ENCODE data around the gene LRRC7.

The LRRC7 gene

DNA sequence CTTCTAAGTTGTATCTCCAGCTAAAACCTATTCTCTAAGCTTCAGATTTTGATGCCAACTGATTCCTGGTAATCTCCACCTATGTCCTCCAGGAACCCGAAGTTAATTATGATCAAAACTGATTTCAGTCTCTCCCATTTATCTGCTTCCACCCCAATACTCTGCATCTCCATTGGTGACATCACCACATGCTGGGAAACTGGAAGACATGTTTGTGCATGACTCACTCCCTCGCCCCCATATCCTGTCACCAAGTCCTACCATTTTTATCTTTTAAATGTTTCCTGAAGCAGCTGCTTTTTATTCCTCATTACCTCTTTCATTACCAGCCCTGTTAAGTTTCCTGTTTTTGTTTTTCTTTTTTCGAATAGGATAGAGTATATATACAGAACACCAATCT is 409.2 kb downstream of the LRRC7 start:
- no peak for DNase-seq (ENCODE audit: low spot score)

DNA sequence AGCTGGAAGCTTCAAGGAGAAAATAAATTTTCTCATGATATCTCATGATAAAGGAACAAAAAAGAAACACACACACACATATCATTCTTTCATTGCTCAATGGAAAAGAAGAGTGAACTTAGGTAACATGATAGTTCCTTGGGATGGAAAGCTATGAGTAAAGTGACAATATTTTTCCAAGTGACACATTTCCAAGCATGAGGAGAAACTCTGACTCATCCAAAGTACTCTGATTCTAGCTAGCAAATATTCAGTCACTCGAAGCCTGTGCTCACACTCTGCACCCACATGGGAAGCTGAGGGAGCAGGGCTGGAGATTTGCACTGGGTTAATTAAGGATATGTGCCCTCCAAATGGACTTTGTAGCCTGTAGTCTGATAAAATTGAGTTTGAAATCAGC is 415.3 kb downstream of the LRRC7 start:
- DNase-seq (ENCODE audit: low spot score): no peak

DNA sequence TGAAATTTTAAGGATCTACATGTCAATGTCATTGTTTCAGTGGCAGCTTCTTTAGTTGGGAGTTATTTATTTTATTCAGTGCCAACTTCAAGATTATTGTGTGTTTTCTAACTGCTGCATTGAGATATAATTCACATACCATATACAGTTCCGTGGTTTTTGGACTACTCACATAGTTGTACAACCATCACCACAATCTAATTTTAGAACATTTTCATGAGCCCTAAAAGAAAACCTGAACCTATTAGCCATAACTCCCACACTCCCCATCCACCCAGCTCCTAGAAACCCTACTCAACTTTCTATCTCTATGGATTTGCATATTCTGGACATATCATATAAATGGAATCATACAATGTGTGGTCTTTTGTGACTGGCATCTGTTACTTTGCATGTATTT is 417.7 kb downstream of the LRRC7 start:
- DNase-seq (ENCODE audit: low spot score): no peak

DNA sequence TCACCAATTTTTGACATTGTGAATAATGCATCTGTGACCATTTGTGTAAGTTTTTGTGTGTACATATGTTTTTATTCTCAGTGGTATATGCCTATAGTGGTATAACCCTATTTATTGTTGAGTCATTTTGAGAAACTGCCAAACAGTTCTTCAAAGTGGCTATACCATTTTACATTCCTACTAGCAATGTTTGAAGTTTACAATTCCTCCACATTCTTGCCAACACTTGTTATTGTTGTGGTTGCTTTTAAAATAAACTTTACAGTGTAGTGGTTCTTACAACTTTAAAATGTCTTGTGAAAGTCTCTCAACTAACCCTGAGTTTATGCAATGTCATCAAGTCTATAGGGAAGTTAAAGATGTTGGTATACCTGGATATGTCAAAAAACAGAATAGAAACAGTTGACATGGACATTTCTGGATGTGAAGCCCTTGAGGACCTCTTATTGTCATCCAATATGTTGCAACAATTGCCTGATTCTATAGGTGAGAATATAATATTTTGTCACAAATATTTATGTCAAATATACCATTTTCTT is 418.2 kb downstream of the LRRC7 start:
- DNase-seq (ENCODE audit: low spot score): no peak

DNA sequence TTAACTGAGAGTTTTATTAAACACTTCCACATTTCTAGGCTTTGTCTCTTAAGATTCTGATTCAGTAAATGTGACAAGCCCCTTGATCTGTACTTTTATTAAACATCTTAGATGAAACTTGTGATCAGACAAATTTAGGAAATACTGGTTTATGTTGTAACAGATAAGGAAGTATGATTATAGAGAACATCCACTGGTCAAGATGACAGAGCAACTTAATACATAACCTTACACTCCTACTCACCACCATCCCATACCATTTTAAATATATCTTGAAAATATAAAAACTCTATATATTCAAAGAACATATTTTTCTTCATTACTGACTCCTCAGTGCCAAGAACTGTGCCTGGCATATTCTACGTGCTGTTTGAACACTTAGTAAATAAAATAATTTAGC is 420.2 kb downstream of the LRRC7 start:
- DNase-seq (ENCODE audit: low spot score): no peak

DNA sequence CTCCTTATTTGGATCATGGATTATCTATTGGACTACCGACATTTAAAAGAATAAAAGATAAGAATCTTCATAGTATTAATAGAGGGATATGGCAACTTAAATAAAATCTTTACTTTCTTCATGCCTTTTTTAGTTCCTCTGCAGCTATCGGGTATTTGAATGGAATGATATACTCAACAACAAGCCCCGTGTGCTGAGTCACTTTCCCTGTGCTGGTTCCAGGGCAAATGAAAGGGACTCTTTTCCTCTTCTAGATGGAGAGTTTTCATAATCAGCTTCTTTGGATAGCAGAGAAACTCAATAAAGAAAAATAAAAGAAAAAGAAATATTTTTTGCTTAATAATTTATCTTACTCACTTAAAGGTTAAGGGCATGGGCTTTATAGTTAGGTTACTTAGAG is 423.9 kb downstream of the LRRC7 start:
- no peak for DNase-seq (ENCODE audit: low spot score)

DNA sequence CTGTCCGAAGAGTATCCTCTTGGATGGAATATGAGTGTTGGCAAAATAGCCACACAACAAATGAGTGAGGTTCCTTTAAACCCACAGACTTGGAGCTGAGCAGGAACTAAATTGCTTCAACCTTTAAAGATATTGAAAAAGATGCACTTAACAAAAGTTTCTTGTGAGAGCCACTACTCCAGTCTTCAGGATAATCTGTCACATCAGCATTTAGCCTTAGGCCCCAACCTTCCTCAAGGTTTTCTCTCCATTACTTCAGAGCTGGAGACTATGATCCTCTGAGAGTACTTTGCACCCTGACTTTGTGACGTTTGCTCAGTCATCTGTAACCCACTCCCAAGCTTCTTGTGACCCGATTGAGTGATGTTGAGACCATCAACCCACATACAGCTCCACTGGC is 424.9 kb downstream of the LRRC7 start:
- no peak for DNase-seq (ENCODE audit: low spot score)

DNA sequence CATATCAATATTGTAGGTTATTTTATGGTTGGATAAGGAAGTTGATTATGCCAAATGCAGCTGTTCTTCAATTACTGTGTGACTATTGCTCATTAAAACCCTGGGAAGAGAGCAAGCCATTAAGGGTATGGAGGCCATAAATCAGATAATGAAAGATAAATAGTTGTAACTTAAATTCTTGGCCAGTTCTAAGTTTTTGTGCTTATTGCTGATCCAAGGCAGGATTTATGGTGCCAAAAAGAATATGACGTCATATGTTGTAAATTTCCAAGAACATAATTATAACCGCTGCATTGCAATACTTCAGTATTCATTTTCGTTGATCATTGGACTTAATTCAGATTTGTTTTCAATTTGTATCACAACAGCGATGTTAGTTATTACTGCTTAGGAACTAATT is 426.1 kb downstream of the LRRC7 start:
- DNase-seq (ENCODE audit: low spot score): no peak

DNA sequence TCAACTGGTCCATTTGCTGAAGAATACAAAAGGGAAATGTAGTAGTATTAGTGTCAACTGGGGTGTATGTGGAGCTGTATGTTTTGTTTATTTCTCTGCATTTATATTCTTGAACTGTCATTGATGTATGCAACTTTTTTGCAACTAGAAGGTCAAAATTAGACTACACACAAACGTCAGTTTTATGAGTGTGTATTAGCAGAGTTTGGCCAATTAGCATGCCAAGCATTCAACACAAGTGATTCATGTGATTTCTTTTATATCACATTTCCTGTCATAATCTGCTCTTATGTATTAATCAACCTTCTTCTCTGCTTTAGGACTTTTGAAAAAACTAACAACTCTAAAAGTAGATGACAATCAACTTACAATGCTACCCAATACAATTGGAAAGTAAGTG is 426.5 kb downstream of the LRRC7 start:
- no peak for DNase-seq (ENCODE audit: low spot score)

DNA sequence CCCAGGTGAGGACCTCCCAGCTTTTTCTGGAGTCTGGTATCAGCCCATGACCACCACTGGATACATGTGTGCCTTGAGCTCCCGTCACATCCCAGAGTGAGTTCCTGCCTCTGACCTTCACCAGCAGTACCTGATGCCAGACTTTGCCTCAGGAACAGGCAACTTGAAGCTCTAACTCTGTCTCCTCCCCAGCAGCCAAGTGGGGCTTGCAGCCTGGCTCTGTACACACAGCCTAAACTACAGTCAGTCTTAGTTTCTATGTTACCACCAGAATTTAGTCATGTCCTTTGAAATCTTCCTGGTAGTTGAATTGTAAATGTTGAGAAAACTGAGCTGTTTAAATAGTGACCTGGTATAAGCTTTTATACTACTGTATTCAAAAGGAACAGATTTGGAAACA is 431.1 kb downstream of the LRRC7 start:
- no peak for DNase-seq (ENCODE audit: low spot score)

DNA sequence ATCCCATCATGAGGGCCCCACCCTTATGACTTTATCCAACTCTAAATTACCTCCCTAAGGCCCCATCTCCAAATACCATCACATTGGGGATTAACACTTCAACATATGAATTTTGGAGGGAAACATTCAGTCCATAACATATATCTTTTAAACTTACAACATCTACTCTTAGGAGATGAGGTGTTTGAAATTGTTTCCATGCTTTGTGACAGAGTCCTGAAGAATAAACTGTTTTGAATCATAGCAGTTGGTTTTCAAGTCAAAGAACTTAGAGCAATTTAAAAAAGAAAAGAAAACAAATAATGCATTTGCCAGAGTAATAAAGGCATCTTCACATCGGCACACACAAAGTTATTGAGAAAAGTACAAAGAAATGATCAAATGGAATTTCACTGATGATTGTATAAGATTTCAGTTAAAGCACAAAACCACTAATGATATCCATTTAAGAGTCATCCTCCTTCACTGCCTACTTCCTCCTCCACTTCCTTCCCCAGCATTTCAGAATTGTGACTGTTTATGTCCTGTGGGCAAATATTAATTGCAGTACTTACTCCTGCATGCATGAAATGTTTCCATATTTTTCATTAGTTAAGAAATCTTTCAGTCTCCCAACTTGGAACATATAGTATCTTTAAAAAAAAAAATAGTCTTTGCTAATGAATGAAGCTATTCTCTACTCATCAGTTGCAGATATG is 435.6 kb downstream of the LRRC7 start:
- DNase-seq (ENCODE audit: low spot score): no peak

DNA sequence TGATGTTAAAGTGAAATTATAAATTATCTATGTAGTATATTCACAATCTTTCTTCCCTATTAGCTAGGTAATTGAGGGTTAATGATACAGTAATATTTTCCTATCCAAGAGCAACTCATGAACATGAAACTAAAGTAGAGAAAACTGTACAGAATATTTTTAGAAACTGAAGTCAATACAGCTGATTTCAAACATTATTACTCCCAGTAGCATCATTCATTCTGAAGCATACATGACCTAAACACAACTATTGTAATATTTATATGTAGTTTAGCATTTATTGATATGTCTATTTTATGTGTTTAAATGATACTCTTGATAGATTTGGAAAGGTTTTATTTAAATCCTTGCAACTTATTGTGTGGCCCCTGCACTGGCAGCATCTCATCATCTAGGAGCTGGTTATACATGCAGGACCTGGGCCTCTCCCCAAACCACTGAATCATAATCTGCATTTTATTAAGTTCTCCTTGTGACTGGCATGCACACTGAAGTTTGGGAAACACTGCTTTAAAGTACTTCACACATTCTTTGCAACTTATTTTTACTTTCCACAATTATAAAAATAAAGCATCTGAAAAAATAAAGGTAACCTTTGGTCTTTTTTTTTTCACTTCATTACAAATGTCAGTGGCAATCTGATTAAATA is 437.8 kb downstream of the LRRC7 start:
- DNase-seq (ENCODE audit: low spot score): no peak

DNA sequence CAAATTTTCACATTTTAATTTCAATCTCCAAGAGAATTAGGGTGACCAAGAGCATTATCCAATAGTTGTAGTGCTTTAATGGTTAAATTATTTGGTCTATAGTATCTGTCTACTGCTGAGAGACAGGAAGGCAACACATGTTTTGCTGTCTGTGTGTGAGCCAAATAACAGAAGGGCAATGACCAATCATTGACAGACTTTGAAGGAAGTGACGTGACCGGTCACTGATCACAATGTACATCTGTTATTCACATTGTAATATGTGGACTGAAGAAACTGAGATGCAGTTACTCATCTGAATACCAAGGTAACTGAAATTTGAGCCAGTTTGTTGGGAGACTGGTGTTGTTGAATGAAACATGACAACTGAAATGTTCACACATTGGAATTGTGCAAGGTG is 440.9 kb downstream of the LRRC7 start:
- no peak for DNase-seq (ENCODE audit: low spot score)

DNA sequence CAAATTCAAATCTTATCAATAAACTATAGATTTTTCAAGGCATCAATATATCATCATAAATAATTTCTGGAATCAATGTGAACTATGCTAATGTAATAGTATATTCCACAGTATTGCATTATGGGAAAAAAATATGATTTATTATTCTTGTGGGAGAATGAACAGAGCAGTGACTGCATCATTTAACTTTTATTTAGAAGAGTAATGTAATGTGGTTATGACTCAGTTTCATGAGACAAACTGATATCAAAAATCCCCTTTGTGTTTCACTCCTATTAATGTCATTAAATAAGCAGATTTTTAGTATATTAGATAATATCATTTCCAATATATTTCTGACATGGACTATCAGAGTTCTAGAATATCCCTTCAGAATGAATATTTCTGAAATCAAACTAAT is 450.0 kb downstream of the LRRC7 start:
- no peak for DNase-seq (ENCODE audit: low spot score)

DNA sequence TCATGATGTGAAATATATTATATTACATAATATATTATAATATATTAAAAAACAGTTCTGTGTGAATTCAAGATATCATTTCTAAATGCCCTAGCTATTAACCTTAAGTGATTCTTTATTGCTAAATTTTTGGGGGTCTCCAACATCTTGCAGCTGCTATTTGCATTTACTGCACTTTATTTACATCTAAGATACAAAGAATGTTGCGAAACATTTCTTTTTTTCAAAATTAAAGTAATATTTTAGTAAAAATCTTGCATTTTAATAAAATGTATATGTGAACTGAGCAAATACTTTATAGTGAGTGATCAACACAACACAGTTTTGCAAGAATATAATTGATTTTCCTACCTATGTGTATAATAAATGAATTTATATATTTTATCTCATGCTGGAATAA is 456.6 kb downstream of the LRRC7 start:
- DNase-seq (ENCODE audit: low spot score): no peak

DNA sequence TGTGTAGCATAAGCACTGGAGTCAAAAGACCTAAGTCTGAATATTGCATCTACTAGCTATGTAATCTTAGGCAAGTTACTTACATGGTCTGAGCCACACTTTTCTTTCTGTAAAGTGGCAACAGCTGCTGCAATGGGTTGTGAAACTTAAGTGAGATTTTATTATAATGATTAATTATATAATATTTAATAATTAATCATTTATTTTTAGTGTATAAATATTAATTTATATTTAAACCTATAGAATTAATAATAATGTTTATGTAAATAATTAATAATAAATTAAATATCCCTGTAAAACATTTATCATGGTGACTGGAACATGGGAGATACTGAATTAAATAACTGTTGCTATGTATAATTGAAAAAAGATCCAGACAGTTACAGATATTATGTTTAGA is 457.3 kb downstream of the LRRC7 start:
- DNase-seq (ENCODE audit: low spot score): no peak

DNA sequence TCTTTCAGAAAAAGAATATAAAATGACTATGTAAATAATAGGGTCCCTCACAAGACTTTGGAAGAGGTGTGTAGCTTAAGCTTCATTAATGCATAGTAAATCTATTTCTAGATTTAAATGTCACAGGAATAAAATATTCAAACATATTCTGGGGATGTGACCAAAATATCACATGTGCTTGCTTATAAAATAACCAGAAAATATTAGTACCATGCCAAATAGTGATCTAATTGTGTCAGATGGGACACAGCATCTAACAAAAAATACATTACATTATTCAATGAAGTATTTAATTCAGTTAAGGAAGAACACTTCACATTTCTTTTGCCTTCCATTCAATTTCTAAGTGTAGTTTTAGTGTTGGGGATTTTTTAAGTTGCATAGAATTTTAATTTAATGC is 458.1 kb downstream of the LRRC7 start:
- no peak for DNase-seq (ENCODE audit: low spot score)

DNA sequence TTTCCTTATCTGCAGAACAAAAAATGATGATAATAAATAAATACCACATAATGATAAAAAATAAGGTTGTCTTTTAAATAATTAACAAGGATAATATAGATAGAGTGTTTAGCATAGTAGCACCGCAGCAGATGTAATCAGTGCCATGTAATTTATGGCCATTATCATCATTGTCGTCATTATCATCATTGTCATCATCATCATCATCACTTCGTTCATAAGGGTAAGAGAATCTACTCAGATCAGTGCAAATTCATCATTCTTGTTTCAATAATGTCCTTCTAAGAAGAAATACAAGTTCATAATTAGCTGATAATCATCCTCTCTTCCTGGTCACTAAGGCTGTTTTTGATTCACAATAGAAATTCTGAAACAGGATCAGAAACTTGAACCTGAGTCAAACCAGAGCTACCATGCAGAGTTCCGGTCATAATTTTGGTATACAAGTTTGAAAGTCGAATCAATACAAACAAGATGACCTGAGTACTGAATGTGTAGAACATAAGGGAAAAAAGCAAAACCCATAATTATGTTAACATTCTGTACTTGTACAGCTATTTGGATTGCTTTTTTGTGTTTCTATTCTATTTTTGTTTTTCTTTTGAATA is 465.6 kb downstream of the LRRC7 start:
- DNase-seq (ENCODE audit: low spot score): no peak

DNA sequence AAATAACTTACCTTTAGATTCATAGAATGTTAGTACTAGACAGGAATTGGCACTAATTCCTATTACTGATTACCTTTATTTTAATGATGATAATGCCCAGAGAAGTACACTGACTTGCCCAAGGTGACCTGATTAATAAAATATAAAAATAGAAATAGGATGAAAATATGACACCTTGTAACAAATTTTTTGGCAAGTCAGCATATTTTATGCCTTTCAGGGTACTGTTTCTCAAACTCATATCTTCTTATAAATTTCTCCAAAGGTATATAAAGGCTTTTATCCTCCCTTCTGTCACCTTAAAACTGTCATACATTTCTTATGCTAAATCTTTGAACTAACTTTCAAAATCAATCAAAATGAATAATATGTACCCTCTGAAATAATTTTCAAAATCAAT is 466.2 kb downstream of the LRRC7 start:
- DNase-seq (ENCODE audit: low spot score): no peak

DNA sequence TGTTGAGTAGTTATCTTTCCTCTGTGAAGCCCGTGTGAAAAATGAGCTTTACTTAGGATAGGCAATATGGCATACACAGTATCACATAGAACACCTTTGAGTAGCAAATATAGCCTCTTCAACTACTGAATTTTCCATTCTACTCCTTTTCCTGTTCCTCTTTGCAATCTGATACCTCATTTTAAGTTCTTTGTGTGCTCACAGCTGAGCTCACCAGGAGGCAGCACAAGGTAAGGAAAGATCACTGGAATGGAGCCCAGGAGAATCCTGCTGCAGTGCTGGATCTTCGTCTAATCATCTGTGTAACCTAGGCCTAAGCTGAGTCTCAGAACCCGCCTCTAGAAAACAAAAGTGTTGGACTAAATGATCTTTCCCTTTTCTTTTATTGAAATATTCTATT is 466.7 kb downstream of the LRRC7 start:
- DNase-seq (ENCODE audit: low spot score): no peak

DNA sequence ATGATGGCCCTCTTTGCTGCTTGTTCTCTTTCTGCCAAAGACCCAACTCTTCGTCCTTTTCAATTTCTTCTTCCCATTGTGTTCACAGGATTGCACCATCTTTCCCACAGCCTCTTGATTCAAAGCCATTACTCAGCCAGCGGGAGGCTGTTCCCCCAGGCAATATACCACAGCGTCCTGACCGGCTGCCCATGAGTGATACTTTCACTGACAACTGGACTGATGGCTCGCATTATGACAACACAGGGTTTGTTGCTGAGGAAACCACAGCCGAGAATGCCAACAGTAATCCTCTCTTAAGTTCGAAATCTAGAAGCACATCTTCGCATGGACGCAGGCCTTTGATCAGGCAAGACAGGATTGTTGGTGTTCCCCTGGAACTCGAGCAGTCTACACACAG is 470.3 kb downstream of the LRRC7 start:
- no peak for DNase-seq (ENCODE audit: low spot score)

DNA sequence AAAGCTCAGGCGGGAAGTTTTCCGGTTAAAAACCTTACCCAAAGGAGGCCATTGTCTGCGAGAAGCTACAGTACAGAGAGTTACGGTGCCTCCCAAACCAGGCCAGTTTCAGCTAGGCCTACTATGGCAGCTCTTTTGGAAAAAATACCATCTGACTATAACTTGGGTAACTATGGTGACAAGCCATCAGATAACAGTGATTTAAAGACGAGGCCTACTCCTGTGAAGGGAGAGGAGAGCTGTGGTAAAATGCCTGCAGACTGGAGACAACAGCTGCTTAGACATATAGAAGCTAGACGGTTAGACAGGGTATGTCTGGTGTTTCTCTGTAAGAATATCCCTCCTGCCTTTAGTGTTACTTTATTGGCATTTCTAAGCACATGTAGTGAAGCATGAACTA is 471.8 kb downstream of the LRRC7 start:
- DNase-seq (ENCODE audit: low spot score): no peak

DNA sequence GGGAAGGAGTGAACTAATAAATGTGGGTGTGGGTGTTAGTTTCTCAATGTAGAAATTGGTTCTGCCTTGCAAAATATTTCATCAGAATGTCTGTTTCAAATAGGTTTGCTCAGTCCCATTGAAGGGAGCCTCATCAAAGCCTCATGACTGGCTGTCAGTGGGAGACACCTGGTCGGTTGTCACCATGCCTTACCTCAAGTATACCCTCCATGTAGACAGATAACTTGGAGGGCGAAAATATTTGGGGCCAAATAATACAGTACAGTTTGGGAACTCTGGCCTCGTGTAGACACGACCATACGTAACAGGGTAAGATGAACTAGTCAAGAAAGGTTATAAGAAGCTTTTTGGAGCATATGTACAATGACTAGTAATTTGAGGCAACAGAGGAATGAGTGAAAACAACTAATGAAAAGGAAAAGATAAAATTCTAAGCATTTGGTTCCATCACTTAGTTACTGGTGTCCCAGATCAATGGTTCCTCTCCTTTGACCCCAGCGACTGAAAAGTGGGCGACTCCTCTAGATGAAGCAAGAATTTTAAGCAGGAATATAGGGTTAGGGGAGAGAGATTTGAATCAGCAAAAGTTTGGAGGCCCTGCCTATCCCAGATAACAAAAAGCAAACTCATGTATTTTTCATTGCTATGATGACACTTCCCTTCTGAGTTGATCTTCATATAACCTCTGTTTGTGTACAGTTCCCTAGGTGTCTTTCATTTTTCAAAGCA is 473.8 kb downstream of the LRRC7 start:
- no peak for DNase-seq (ENCODE audit: low spot score)

Measured in hematopoietic multipotent progenitor cell treated with erythropoietin and hydrocortisone succinate and interleukin-3 and kit ligand, for 15 days (in vitro differentiated cells).